Activated T-cell treated with anti-CD3 and anti-CD28 coated beads, Interleukin-2, amount 50 U/mL, for 4 hours (primary cell): ENCODE results near the gene SH2D5. TPM values are rescaled to one million over a fixed set of nuclear protein-coding genes. Genes with fewer than 3 reads are reported as not detected.
"Not testable (repeated sequence)": the region's sequence is repeated elsewhere in the genome, so short reads cannot be mapped to it uniquely, and the experiment has no call there.

ENCODE experiments used
- ATAC-seq, 2 donors: fragments of 200-7000 bp; cut with Tn5 transposase; one replicate each; pipeline ENCODE4 v1.10.0; 2021
- DNase-seq: peaks from one replicate; pipeline ENCODE4 v3.0.0-alpha.2; 2020
- H3K27me3 Mint-ChIP-seq: one replicate; pipeline ENCODE4 v1.8.0; 2021; ENCODE audit warnings: low read depth, mixed read lengths
- H3K36me3 Mint-ChIP-seq: one replicate; pipeline ENCODE4 v1.8.0; 2022; ENCODE audit warnings: mixed read lengths; ENCODE audit not compliant: insufficient read depth
- H3K4me1 Mint-ChIP-seq: one replicate; pipeline ENCODE4 v1.8.0; 2021; ENCODE audit warnings: low read depth, mixed read lengths
- H3K4me3 Mint-ChIP-seq: one replicate; pipeline ENCODE4 v1.8.0; 2021; ENCODE audit warnings: mild to moderate bottlenecking, moderate library complexity, mixed read lengths
- H3K9me3 Mint-ChIP-seq: one replicate; pipeline ENCODE4 v1.8.0; 2021; ENCODE audit warnings: mixed read lengths
- total RNA-seq, 3 donors: library from RNA; stranded (reverse); gene quantifications; one replicate each; pipeline ENCODE4 v1.2.1, GENCODE V29; 2021

SH2D5 gene
- total RNA-seq, 3 donors from 2014 or later = 1.0 to 2.1 (median 1.1) TPM

GRCh38 chr1:20683614-20684013, 48.9 kb downstream of the SH2D5 start:
- Mint-ChIP-seq H3K4me1 (peaks cover 4% of the 10 kb centered on the region), H3K9me3 (no peaks in the 10 kb centered on the region), H3K36me3 (no peaks in the 10 kb centered on the region), H3K4me3 (no peak overlapping the region), H3K27me3 (peaks cover 6% of the 10 kb centered on the region)
- DNase-seq (no peak), ATAC-seq (no peak)

- DNase-seq (no peak), ATAC-seq (no peak)
- Mint-ChIP-seq H3K9me3 (no peaks in the 10 kb centered on the region), H3K36me3 (peaks cover 2% of the 10 kb centered on the region), H3K4me3 (no peak overlapping the region), H3K4me1 (peaks cover 7% of the 10 kb centered on the region), H3K27me3 (peaks cover 8% of the 10 kb centered on the region)
These were observed 49.8 kb downstream of the SH2D5 start for GRCh38 chr1:20682571-20683236.

- ATAC-seq (no peak), DNase-seq (no peak)
- Mint-ChIP-seq H3K9me3 (no peaks in the 10 kb centered on the region), H3K4me1 (peaks cover 7% of the 10 kb centered on the region), H3K36me3 (peaks cover 3% of the 10 kb centered on the region), H3K4me3 (no peak overlapping the region), H3K27me3 (peaks cover 5% of the 10 kb centered on the region)
These were observed 50.5 kb downstream of the SH2D5 start for GRCh38 chr1:20681999-20682398.

- no peaks in the 10 kb centered on the region for H3K9me3 Mint-ChIP-seq
- H3K36me3 Mint-ChIP-seq = peaks cover 3% of the 10 kb centered on the region
- no peak overlapping the region for H3K4me3 Mint-ChIP-seq
- H3K4me1 Mint-ChIP-seq = peaks cover 7% of the 10 kb centered on the region
- H3K27me3 Mint-ChIP-seq = peaks cover 14% of the 10 kb centered on the region
- ATAC-seq = no peak
- no peak for DNase-seq
These were observed 52.2 kb downstream of the SH2D5 start for GRCh38 chr1:20680269-20680668.

GRCh38 chr1:20678599-20678998, 53.9 kb downstream of the SH2D5 start:
- no peak for ATAC-seq
- Mint-ChIP-seq H3K4me1 (peaks cover 7% of the 10 kb centered on the region), H3K4me3 (no peak overlapping the region), H3K9me3 (no peaks in the 10 kb centered on the region), H3K36me3 (peaks cover 3% of the 10 kb centered on the region), H3K27me3 (peaks cover 12% of the 10 kb centered on the region)
- DNase-seq = no peak

GRCh38 chr1:20673626-20674025, 58.9 kb downstream of the SH2D5 start:
- H3K4me3 Mint-ChIP-seq, ATAC-seq, H3K9me3 Mint-ChIP-seq, DNase-seq, H3K36me3 Mint-ChIP-seq, H3K4me1 Mint-ChIP-seq: not testable (repeated sequence)
- H3K27me3 Mint-ChIP-seq = peaks cover 14% of the 10 kb centered on the region

GRCh38 chr1:20672265-20672632, 60.3 kb downstream of the SH2D5 start:
- no peaks in the 10 kb centered on the region for H3K4me1 Mint-ChIP-seq
- H3K36me3 Mint-ChIP-seq = no peaks in the 10 kb centered on the region
- ATAC-seq (no peak), DNase-seq (no peak)
- peaks cover 12% of the 10 kb centered on the region for H3K27me3 Mint-ChIP-seq
- no peaks in the 10 kb centered on the region for H3K9me3 Mint-ChIP-seq
- no peak overlapping the region for H3K4me3 Mint-ChIP-seq

- no peak for DNase-seq
- Mint-ChIP-seq H3K9me3 (no peaks in the 10 kb centered on the region), H3K4me3 (no peak overlapping the region), H3K36me3 (no peaks in the 10 kb centered on the region), H3K4me1 (no peaks in the 10 kb centered on the region), H3K27me3 (peaks cover 6% of the 10 kb centered on the region)
- ATAC-seq = no peak
These were observed 61.6 kb downstream of the SH2D5 start for GRCh38 chr1:20670936-20671335.

Other genes starting within 250 kb of the SH2D5 start
- gene CAMK2N1, start 246.5 kb downstream of the SH2D5 start, total RNA-seq = 1 to 10 TPM; 1.3 to 1.6 (median 1.5) TPM
- gene MUL1, start 224.6 kb downstream of the SH2D5 start, total RNA-seq = 10 to 100 TPM; 21.6 to 25.0 (median 24.2) TPM
- gene FAM43B, start 180.1 kb downstream of the SH2D5 start, total RNA-seq = under 1 TPM in 1 of 3 donors, not detected in 2; 0.08 TPM
- not detected for gene CDA, start 143.6 kb downstream of the SH2D5 start, total RNA-seq
- 1 to 10 TPM; 1.6 to 2.7 (median 2.2) TPM for gene PINK1, start 99.2 kb downstream of the SH2D5 start, total RNA-seq
- 100 to 1,000 TPM; 242 to 285 (median 270) TPM for gene DDOST, start 71.3 kb downstream of the SH2D5 start, total RNA-seq
- gene KIF17, start 14.7 kb downstream of the SH2D5 start, total RNA-seq = not detected
- 100 to 1,000 TPM; 102 to 116 (median 107) TPM for gene HP1BP3, start 54.6 kb upstream of the SH2D5 start, total RNA-seq